IMR-90 (cell line): Measurements from ENCODE around the gene STXBP4. TPM values are rescaled to one million over a fixed set of nuclear protein-coding genes. Genes with fewer than 3 reads are reported as not detected.

Experiments
- ATAC-seq: fragments of 200-7000 bp; cut with Tn5 transposase; 2 replicates; pipeline ENCODE4 v1.9.1; 2020; ENCODE audit warnings: low read depth, mild to moderate bottlenecking, moderate library complexity
- BruUV-seq: library from RNA; stranded (reverse); fragments of 400-500 nt; replicated peaks from 2 replicates; lab custom pipeline; 2021; lab: Mats Ljungman, UMichigan
- CTCF ChIA-PET: fragments of 300-600 bp; formaldehyde crosslinking; extraction: SDS; loops from one replicate; lab custom pipeline; 2021; ENCODE audit warnings: antibody characterized with exemption; lab: Yijun Ruan, JAX
- POLR2A ChIA-PET: fragments of 300-600 bp; sonication (Branson Sonifier 250); formaldehyde crosslinking; loops from one replicate; lab custom pipeline; 2022; ENCODE audit warnings: antibody characterized with exemption; ENCODE audit not compliant: unreplicated experiment; lab: Charles Lee
- DNase-seq: peaks from one replicate; pipeline ENCODE4 v3.0.0; 2013
- H2AFZ ChIP-seq: replicated peaks from 2 replicates; pipeline ENCODE3; 2013; ENCODE audit warnings: low read length, mild to moderate bottlenecking; ENCODE audit not compliant: poor library complexity
- H2AK5ac ChIP-seq: 2 replicates; pipeline ENCODE4 v1.6.1; 2013; ENCODE audit warnings: low read depth, low read length, inconsistent platforms
- H2AK9ac ChIP-seq: replicated peaks from 2 replicates; pipeline ENCODE3; 2013; ENCODE audit warnings: mild to moderate bottlenecking, low read depth, low read length, moderate library complexity; ENCODE audit not compliant: poor library complexity
- H2BK120ac ChIP-seq: 2 replicates; pipeline ENCODE4 v1.6.1; 2013; ENCODE audit warnings: low read depth, low read length, inconsistent platforms
- H2BK15ac ChIP-seq: 3 replicates; pipeline ENCODE4 v1.6.1; 2013; ENCODE audit warnings: low read depth, low read length, inconsistent platforms
- H2BK20ac ChIP-seq: 2 replicates; pipeline ENCODE4 v1.6.1; 2013; ENCODE audit warnings: low read depth, mild to moderate bottlenecking, inconsistent platforms, low read length, moderate library complexity
- H2BK5ac ChIP-seq: 2 replicates; pipeline ENCODE4 v1.6.1; 2013; ENCODE audit warnings: mild to moderate bottlenecking, low read depth, low read length, inconsistent platforms; ENCODE audit not compliant: poor library complexity, severe bottlenecking
- H3K14ac ChIP-seq: replicated peaks from 2 replicates; pipeline ENCODE4 v1.6.1; 2013; ENCODE audit warnings: low read depth, low read length, inconsistent platforms
- H3K18ac ChIP-seq: 2 replicates; pipeline ENCODE4 v1.6.1; 2013; ENCODE audit warnings: low read depth, low read length, control low read depth
- H3K23ac ChIP-seq: 2 replicates; pipeline ENCODE4 v1.6.1; 2013; ENCODE audit warnings: low read depth, low read length, inconsistent platforms
- H3K27ac ChIP-seq: 2 replicates; pipeline ENCODE4 v1.5.1; 2013; ENCODE audit warnings: mild to moderate bottlenecking, control low read depth, low read length; ENCODE audit not compliant: insufficient read depth
- H3K27me3 ChIP-seq: 2 replicates; pipeline ENCODE4 v1.6.1; 2013; ENCODE audit warnings: low read length; ENCODE audit not compliant: control insufficient read depth, insufficient read depth
- H3K36me3 ChIP-seq: 2 replicates; pipeline ENCODE4 v1.6.1; 2013; ENCODE audit warnings: low read length, mixed read lengths; ENCODE audit not compliant: control insufficient read depth, insufficient read depth
- H3K4ac ChIP-seq: 2 replicates; pipeline ENCODE4 v1.6.1; 2013; ENCODE audit warnings: low read depth, low read length, inconsistent platforms
- H3K4me1 ChIP-seq: 2 replicates; pipeline ENCODE4 v1.6.1; 2013; ENCODE audit warnings: low read length, mixed read lengths; ENCODE audit not compliant: control insufficient read depth, insufficient read depth
- H3K4me2 ChIP-seq: 2 replicates; pipeline ENCODE4 v1.6.1; 2013; ENCODE audit warnings: low read depth, mild to moderate bottlenecking, control low read depth, low read length, moderate library complexity
- H3K4me3 ChIP-seq: 2 replicates; pipeline ENCODE4 v1.5.1; 2013; ENCODE audit warnings: low read depth, mild to moderate bottlenecking, control low read depth, low read length, moderate library complexity; ENCODE audit not compliant: insufficient read depth
- H3K56ac ChIP-seq: 2 replicates; pipeline ENCODE4 v1.6.1; 2013; ENCODE audit warnings: low read length, inconsistent platforms; ENCODE audit not compliant: insufficient read depth; ENCODE audit errors: extremely low read depth
- H3K79me1 ChIP-seq, 2 experiments: 2 replicates each; pipeline ENCODE4 v1.6.1; 2013; ENCODE audit warnings: low read length in 2 of 2, inconsistent platforms in 1 of 2, low read depth in 1 of 2
- H3K9ac ChIP-seq: 2 replicates; pipeline ENCODE4 v1.6.1; 2013; ENCODE audit warnings: low read depth, low read length, control low read depth
- H3K9me1 ChIP-seq: 2 replicates; pipeline ENCODE4 v1.6.1; 2013; ENCODE audit warnings: low read length, inconsistent platforms; ENCODE audit not compliant: insufficient read depth
- H3K9me3 ChIP-seq: 2 replicates; pipeline ENCODE4 v1.6.1; 2013; ENCODE audit warnings: low read length; ENCODE audit not compliant: control insufficient read depth, insufficient read depth
- H4K20me1 ChIP-seq: 2 replicates; pipeline ENCODE4 v1.6.1; 2013; ENCODE audit warnings: low read length, inconsistent platforms; ENCODE audit not compliant: insufficient read depth
- H4K5ac ChIP-seq: 2 replicates; pipeline ENCODE4 v1.6.1; 2013; ENCODE audit warnings: mild to moderate bottlenecking, low read depth, low read length, control low read depth
- H4K8ac ChIP-seq, 2 experiments: 2 replicates each; pipeline ENCODE4 v1.6.1; 2013; ENCODE audit warnings: low read depth in 2 of 2, low read length in 2 of 2, control low read depth in 1 of 2, inconsistent platforms in 1 of 2
- H4K91ac ChIP-seq: 2 replicates; pipeline ENCODE4 v1.6.1; 2013; ENCODE audit warnings: low read depth, low read length, inconsistent platforms; ENCODE audit not compliant: insufficient read depth
- ELK1 ChIP-seq: fragments of 150-350 bp; IDR thresholded peaks from 2 replicates; pipeline ENCODE4 v1.6.1; 2016; ENCODE audit warnings: low read depth, mild to moderate bottlenecking, low read length, moderate library complexity, borderline replicate concordance
- MXI1 ChIP-seq: IDR thresholded peaks from 2 replicates; pipeline ENCODE4 v1.6.1; 2012; ENCODE audit warnings: low read depth, mild to moderate bottlenecking, low read length, moderate library complexity, borderline replicate concordance
- RFX5 ChIP-seq: IDR thresholded peaks from 2 replicates; pipeline ENCODE4 v1.8.0; 2012; ENCODE audit warnings: low read depth, mild to moderate bottlenecking, low read length, moderate library complexity
- USF2 ChIP-seq: fragments of 150-350 bp; IDR thresholded peaks from 2 replicates; pipeline ENCODE4 v1.6.1; 2017; ENCODE audit warnings: mild to moderate bottlenecking, antibody characterized with exemption, low read length, low read depth
- WGBS, 2 experiments: methylation state at CpG; one replicate each; pipeline versions ENCODE4 v1.1.5 to v1.1.7; 2013; ENCODE audit warnings: missing lambda C conversion rate in 2 of 2; ENCODE audit not compliant: insufficient read length in 1 of 2; ENCODE audit errors: extremely low coverage in 2 of 2; 5-methylcytosine and 5-hydroxymethylcytosine counted together
- dilution Hi-C: fragments of 300-500 bp; cut with HindIII; formaldehyde crosslinking; loops from one replicate; pipeline ENCODE4 v1.14.3; 2018; ENCODE audit warnings: low sequenced_read_pairs; ENCODE audit not compliant: unreplicated experiment
- in situ Hi-C: fragments of 300-500 bp; cut with MboI; formaldehyde crosslinking; loops from 3 replicates; pipeline ENCODE4 v1.14.3; 2019; ENCODE audit warnings: low sequenced_read_pairs, inconsistent platforms, mixed read lengths
- intact Hi-C: fragments of 100-400 bp; cut with micrococcal nuclease; formaldehyde crosslinking; loops from 2 replicates; pipeline ENCODE4 v1.10.0; 2022
- polyA plus RNA-seq, 3 experiments: library from polyadenylated mRNA; depleted of rRNA; stranded (reverse); fragments of >200 nt; gene quantifications; 2 replicates each; pipeline ENCODE4 v1.2.3, GENCODE V29; 2012; ENCODE audit warnings: low replicate concordance in 1 of 3
- total RNA-seq: library from RNA; depleted of rRNA; stranded (reverse); fragments of >200 nt; gene quantifications from 2 replicates; pipeline ENCODE4 v1.2.3, GENCODE V29; 2012

Gene STXBP4
- total and polyA plus RNA-seq, 2 of the 4 experiments (the other 2 are of a cell fraction), result 4.1 to 20.4 TPM

GRCh38 chr17:54991567-54991966, 23.0 kb downstream of the STXBP4 start:
- no TSS peak for BruUV-seq

More at GRCh38 chr17:54991567-54991966, 23.0 kb downstream of the STXBP4 start:
- no CpG with 5 or more reads among the region's 1 CpG for WGBS, 2 experiments
- no peak overlapping the region for H2AK9ac ChIP-seq
- in situ Hi-C loops (loop anchor here (5.0 kb wide), 1 partner anchor 311 kb away; no protein-coding TSS in a partner anchor), intact Hi-C loops (no loop called here), dilution Hi-C loops (no loop called here)
- H3K27ac ChIP-seq, result no peak overlapping the region
- H2AFZ ChIP-seq, result no peak overlapping the region
- H3K79me1 ChIP-seq, result no peaks in the 10 kb centered on the region; a peak in 1 of 4 replicates
- H3K27me3 ChIP-seq, result no peaks in the 10 kb centered on the region
- H3K23ac ChIP-seq, result no peak overlapping the region
- POLR2A ChIA-PET, result no interaction called here
- H2BK120ac ChIP-seq, result no peak overlapping the region
- DNase-seq (no peak), ATAC-seq (no peak)
- H3K14ac ChIP-seq, result no peak overlapping the region
- H3K56ac ChIP-seq, result no peak overlapping the region
- no peaks in the 10 kb centered on the region for H3K4me1 ChIP-seq
- no peak overlapping the region for H4K91ac ChIP-seq
- H3K9me1 ChIP-seq, result no peaks in the 10 kb centered on the region
- no peak overlapping the region for H2BK15ac ChIP-seq
- H2BK5ac ChIP-seq, result no peak overlapping the region
- H3K18ac ChIP-seq, result no peak overlapping the region
- no peak overlapping the region for H4K8ac ChIP-seq
- no peaks in the 10 kb centered on the region for H3K9me3 ChIP-seq
- no peak overlapping the region for H3K9ac ChIP-seq
- CTCF ChIA-PET, result interaction anchor here (0.7 to 1.6 kb wide), 2 partner anchors 18 to 319 kb away, joined by 3 to 4 read pairs; no protein-coding TSS in a partner anchor
- H2BK20ac ChIP-seq, result no peak overlapping the region
- no peak overlapping the region for H2AK5ac ChIP-seq
- TF ChIP-seq ELK1 (no peak), USF2 (no peak), MXI1 (no peak), RFX5 (no peak)
- H4K20me1 ChIP-seq, result no peaks in the 10 kb centered on the region; the same call in 1 of the 2 replicates
- H3K36me3 ChIP-seq, result peaks cover 2% of the 10 kb centered on the region; the same call in 1 of the 2 replicates
- no peak overlapping the region for H3K4me2 ChIP-seq
- H4K5ac ChIP-seq, result no peak overlapping the region
- no peak overlapping the region for H3K4ac ChIP-seq
- no peak overlapping the region for H3K4me3 ChIP-seq
